Thoracic aorta (tissue), 2 donors: Measurements from ENCODE around the gene PREX1. TPM values are rescaled to one million over a fixed set of nuclear protein-coding genes. Genes with fewer than 3 reads are reported as not detected.
A peak's percentile ranks its signal among the peaks of the same experiment; 100 is the strongest.
"Not testable (repeated sequence)": the region's sequence is repeated elsewhere in the genome, so short reads cannot be mapped to it uniquely, and the experiment has no call there.

Source experiments
- ATAC-seq: fragments of 150-250 bp; one replicate; pipeline ENCODE4 v1.8.0; 2017; ENCODE audit warnings: low read depth; ENCODE audit not compliant: insufficient number of reproducible peaks, low FRiP score
- DNase-seq: peaks from one replicate; pipeline ENCODE4 v3.0.0-alpha.2; 2020; ENCODE audit warnings: low spot score
- H3K27ac ChIP-seq, 2 donors: fragments of 200-600 bp; sonication (generic); 1 replicate in 1 of 2; 2 replicates in 1 of 2; pipeline ENCODE4 v1.5.1; 2016; ENCODE audit warnings: mild to moderate bottlenecking in 2 of 2, moderate library complexity in 2 of 2
- H3K27me3 ChIP-seq: fragments of 200-600 bp; sonication (generic); replicated peaks from 2 replicates; pipeline ENCODE4 v1.6.0; 2016; ENCODE audit warnings: mild to moderate bottlenecking; ENCODE audit not compliant: insufficient read depth
- H3K36me3 ChIP-seq: fragments of 200-600 bp; sonication (generic); one replicate; pipeline ENCODE4 v1.5.1; 2016
- H3K4me1 ChIP-seq, 2 donors: fragments of 200-600 bp; sonication (generic); 1 replicate in 1 of 2; 2 replicates in 1 of 2; pipeline versions ENCODE4 v1.5.1 to v1.6.0; 2016; ENCODE audit warnings: low read depth in 2 of 2, mild to moderate bottlenecking in 1 of 2; ENCODE audit not compliant: control insufficient read depth in 1 of 2
- H3K4me3 ChIP-seq: fragments of 200-600 bp; sonication (generic); 2 replicates; pipeline ENCODE4 v1.5.1; 2016; ENCODE audit warnings: mild to moderate bottlenecking
- H3K9me3 ChIP-seq: fragments of 200-600 bp; sonication (generic); 2 replicates; pipeline ENCODE4 v1.5.1; 2016
- CTCF ChIP-seq: fragments of 200-600 bp; sonication (generic); IDR thresholded peaks from one replicate; pipeline ENCODE4 v1.5.1; 2019; ENCODE audit warnings: antibody characterized with exemption
- total RNA-seq, 2 donors: library from RNA; depleted of rRNA; stranded (reverse); fragments of >200 nt; gene quantifications; one replicate each; pipeline versions ENCODE4 v1.1.0 to v1.2.3, GENCODE V29; 2016

Gene PREX1
- total RNA-seq, 2 donors from 2014 or later = 94.6 to 101 TPM

GRCh38 chr20:48777005-48777404, 50.8 kb downstream of the PREX1 start:
- ATAC-seq (no peak), DNase-seq (no peak)
- H3K9me3 ChIP-seq = no peaks in the 10 kb centered on the region
- H3K4me1 ChIP-seq = peaks cover 16 to 19% of the 10 kb centered on the region in 2 donors
- no peak for TF ChIP-seq CTCF
- no peak overlapping the region for H3K4me3 ChIP-seq
- no peaks in the 10 kb centered on the region for H3K36me3 ChIP-seq
- H3K27ac ChIP-seq = no peak overlapping the region
- H3K27me3 ChIP-seq = no peaks in the 10 kb centered on the region

- DNase-seq = no peak
- Histone ChIP-seq H3K27me3 (no peaks in the 10 kb centered on the region), H3K9me3 (no peaks in the 10 kb centered on the region), H3K4me3 (no peak overlapping the region), H3K4me1 (peaks cover 16 to 19% of the 10 kb centered on the region in 2 donors), H3K36me3 (no peaks in the 10 kb centered on the region), H3K27ac (no peak overlapping the region)
- TF ChIP-seq CTCF = no peak
- no peak for ATAC-seq
These were observed 51.5 kb downstream of the PREX1 start for GRCh38 chr20:48776306-48776705.

- not testable (repeated sequence) for H3K4me3 ChIP-seq, H3K9me3 ChIP-seq, ATAC-seq, DNase-seq, H3K27ac ChIP-seq, H3K27me3 ChIP-seq, H3K36me3 ChIP-seq
- H3K4me1 ChIP-seq = peaks cover 21 to 22% of the 10 kb centered on the region in 2 donors
These were observed 52.3 kb downstream of the PREX1 start for GRCh38 chr20:48775545-48775944.

GRCh38 chr20:48774696-48775095, 53.1 kb downstream of the PREX1 start:
- no peaks in the 10 kb centered on the region for H3K36me3 ChIP-seq
- H3K4me3 ChIP-seq = no peak overlapping the region
- H3K9me3 ChIP-seq = no peaks in the 10 kb centered on the region
- DNase-seq = no peak
- peak overlapping the region in 1 of 2 donors; percentile 41 for H3K27ac ChIP-seq
- no peaks in the 10 kb centered on the region for H3K27me3 ChIP-seq
- TF ChIP-seq CTCF = no peak
- ATAC-seq = no peak
- peaks cover 21 to 27% of the 10 kb centered on the region in 2 donors for H3K4me1 ChIP-seq

- Histone ChIP-seq H3K9me3 (no peaks in the 10 kb centered on the region), H3K27me3 (no peaks in the 10 kb centered on the region), H3K4me1 (peaks cover 22 to 27% of the 10 kb centered on the region in 2 donors), H3K4me3 (no peak overlapping the region), H3K27ac (peak overlapping the region in 1 of 2 donors; percentile 6), H3K36me3 (no peaks in the 10 kb centered on the region)
- TF ChIP-seq CTCF = no peak
- ATAC-seq (no peak), DNase-seq (no peak)
These were observed 53.9 kb downstream of the PREX1 start for GRCh38 chr20:48773837-48774418.
